ENCODE results near the gene PGM3. TPM values are rescaled to one million over a fixed set of nuclear protein-coding genes. Genes with fewer than 3 reads are reported as not detected.
"Not testable (repeated sequence)": the region's sequence is repeated elsewhere in the genome, so short reads cannot be mapped to it uniquely, and the experiment has no call there.

Gene PGM3
- total and polyA plus RNA-seq, 12 donors, result 5.3 to 23.4 (median 16.1) TPM

- intact Hi-C loops (cut with DNase I), result loop anchor here in 6 of 10 donors (5.0 to 10.0 kb wide), 4 partner anchors 125 to 948 kb away; partner anchors contain the start of genes DOP1A (in 4 of the 6), IBTK (in 4 of the 6) and UBE3D (in 4 of the 6)
- H3K9me3 ChIP-seq, result no peaks in the 10 kb centered on the region
- no peak for DNase-seq
- WGBS, 2 donors, result 1 to 2% methylated on average over 4 of the region's 4 CpGs
- peak overlapping the region in 8 of 10 donors; percentile 75 to 92 (median 82) for H3K27ac ChIP-seq
- H3K4me1 ChIP-seq, result peaks cover 0 to 38% (median 22%) of the 10 kb centered on the region in 9 donors
- H3K36me3 ChIP-seq, result peaks cover 0 to 52% (median 12%) of the 10 kb centered on the region in 9 donors
- peak overlapping the region; percentile 75 to 95 (median 88) for H3K4me3 ChIP-seq
- no peaks in the 10 kb centered on the region for H3K27me3 ChIP-seq
- no peak for ATAC-seq
- no peak for TF ChIP-seq CTCF (IDR thresholded peaks at IDR 0.05)
Measured at GRCh38 chr6:83192456-83192855, 609 bp downstream of the PGM3 start.

DNA sequence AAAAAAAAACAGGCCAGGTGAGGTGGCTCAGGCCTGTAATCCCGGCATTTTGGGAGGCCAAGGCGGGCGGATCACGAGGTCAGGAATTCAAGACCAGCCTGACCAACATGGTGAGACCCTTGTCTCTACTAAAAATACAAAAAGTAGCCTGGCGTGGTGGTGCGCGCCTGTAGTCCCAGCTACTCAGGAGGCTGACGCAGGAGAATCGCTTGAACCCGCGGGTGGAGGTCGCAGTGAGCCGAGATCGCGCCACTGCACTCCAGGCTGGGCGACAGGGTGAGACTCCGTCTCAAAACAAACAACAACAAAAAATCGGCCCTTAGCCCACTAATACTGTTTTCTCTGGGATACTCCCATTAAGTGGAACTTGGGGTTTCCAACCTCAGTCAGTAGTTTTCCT is 1.1 kb downstream of the PGM3 start:
- H3K27me3 ChIP-seq, DNase-seq, H3K27ac ChIP-seq, ATAC-seq, H3K9me3 ChIP-seq: not testable (repeated sequence)
- Histone ChIP-seq H3K4me3 (peak overlapping the region in 9 of 10 donors; percentile 75 to 95 (median 85)), H3K4me1 (peaks cover 0 to 38% (median 22%) of the 10 kb centered on the region in 9 donors), H3K36me3 (peaks cover 0 to 53% (median 15%) of the 10 kb centered on the region in 9 donors)
- 90 to 92% methylated on average over 18 of the region's 18 CpGs for WGBS, 2 donors
- intact Hi-C loops (cut with DNase I), result loop anchor here in 6 of 10 donors (5.0 to 10.0 kb wide), 4 partner anchors 125 to 947 kb away; partner anchors contain the start of genes DOP1A (in 4 of the 6), IBTK (in 4 of the 6) and UBE3D (in 4 of the 6)

DNA sequence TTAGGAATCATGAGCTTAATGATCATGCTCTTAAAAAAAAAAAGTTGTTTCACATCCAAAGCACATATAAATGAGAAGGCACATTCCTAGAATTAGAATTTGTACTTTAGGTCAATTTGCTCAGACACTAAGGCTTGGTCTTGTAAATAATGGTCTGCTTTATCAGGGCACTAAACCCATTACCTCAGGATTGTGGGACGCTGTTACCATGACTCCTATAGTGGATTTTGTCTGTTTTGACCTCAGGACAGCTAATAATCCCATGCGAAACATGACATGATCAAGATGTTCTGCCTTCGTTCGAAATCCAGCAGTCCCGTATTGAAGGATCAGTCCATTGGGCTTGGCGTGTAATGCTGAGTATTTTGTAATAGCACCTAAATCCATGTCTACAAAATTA is 2.4 kb downstream of the PGM3 start:
- H3K9me3 ChIP-seq, result no peaks in the 10 kb centered on the region
- H3K27ac ChIP-seq, result no peak overlapping the region
- WGBS, 2 donors, result 96 to 98% methylated on average over 6 of the region's 6 CpGs
- no peak for TF ChIP-seq CTCF (IDR thresholded peaks at IDR 0.05)
- no peak overlapping the region for H3K4me3 ChIP-seq
- peaks cover 0 to 54% (median 21%) of the 10 kb centered on the region in 9 donors for H3K36me3 ChIP-seq
- DNase-seq, result no peak
- peaks cover 0 to 35% (median 22%) of the 10 kb centered on the region in 9 donors for H3K4me1 ChIP-seq
- intact Hi-C loops (cut with DNase I), result loop anchor here in 6 of 10 donors (5.0 to 10.0 kb wide), 4 partner anchors 123 to 946 kb away; partner anchors contain the start of genes DOP1A (in 4 of the 6), IBTK (in 4 of the 6) and UBE3D (in 4 of the 6)
- no peak for ATAC-seq
- no peaks in the 10 kb centered on the region for H3K27me3 ChIP-seq

DNA sequence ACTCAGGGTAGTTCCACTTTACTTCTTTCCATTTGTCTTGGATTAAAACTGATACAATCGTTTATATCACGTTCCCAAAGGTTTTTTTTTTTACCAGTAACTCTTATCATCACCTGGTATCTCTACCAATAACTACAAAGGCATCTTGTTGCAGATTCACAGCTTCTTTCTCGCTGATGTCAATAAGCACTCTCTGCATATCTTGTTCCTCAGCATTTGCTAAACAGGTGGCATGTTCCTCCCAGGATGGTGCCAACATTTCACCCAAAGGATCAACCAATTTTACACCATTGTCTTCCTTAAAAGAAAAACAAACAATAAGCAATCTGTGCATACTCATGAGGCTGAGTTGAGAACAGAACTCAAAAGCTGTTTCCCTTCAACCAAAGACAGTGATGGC is 4.6 kb downstream of the PGM3 start:
- Histone ChIP-seq H3K27ac (no peak overlapping the region), H3K4me1 (peaks cover 0 to 23% (median 11%) of the 10 kb centered on the region in 9 donors), H3K9me3 (no peaks in the 10 kb centered on the region), H3K36me3 (peaks cover 0 to 71% (median 21%) of the 10 kb centered on the region in 9 donors), H3K4me3 (no peak overlapping the region), H3K27me3 (no peaks in the 10 kb centered on the region)
- no peak for TF ChIP-seq CTCF (IDR thresholded peaks at IDR 0.05)
- 69 to 76% methylated on average over 3 of the region's 3 CpGs for WGBS, 2 donors
- DNase-seq, result no peak
- no peak for ATAC-seq
- intact Hi-C loops (cut with DNase I), result no loop called here

GRCh38 chr6:83185096-83185495 is 8.0 kb downstream of the PGM3 start:
- Histone ChIP-seq H3K36me3 (peaks cover 0 to 98% (median 46%) of the 10 kb centered on the region in 9 donors), H3K4me1 (peaks cover 0 to 21% (median 6%) of the 10 kb centered on the region in 9 donors), H3K4me3 (no peak overlapping the region), H3K9me3 (no peaks in the 10 kb centered on the region), H3K27ac (no peak overlapping the region), H3K27me3 (no peaks in the 10 kb centered on the region)
- WGBS, 2 donors, result 95 to 96% methylated on average over 2 of the region's 2 CpGs
- ATAC-seq, result no peak
- no peak for TF ChIP-seq CTCF (IDR thresholded peaks at IDR 0.05)
- intact Hi-C loops (cut with DNase I), result no loop called here
- DNase-seq, result no peak

All from heart right ventricle (tissue), 16 donors.